Vagina (tissue), 2 donors: ENCODE results near the gene PTGFRN. TPM values are rescaled to one million over a fixed set of nuclear protein-coding genes. Genes with fewer than 3 reads are reported as not detected.

ENCODE experiments used
- DNase-seq, 2 donors: peaks; one replicate each; pipeline ENCODE4 v3.0.0-alpha.2; 2017; ENCODE audit errors: extremely low spot score in 2 of 2
- H3K27ac ChIP-seq: fragments of 200-600 bp; sonication (generic); one replicate; pipeline ENCODE4 v1.5.1; 2019
- H3K27me3 ChIP-seq: fragments of 200-600 bp; sonication (generic); one replicate; pipeline ENCODE4 v1.5.1; 2019
- H3K36me3 ChIP-seq, 2 donors: fragments of 200-600 bp; sonication (generic); one replicate each; pipeline ENCODE4 v1.5.1; 2017 to 2019
- H3K4me1 ChIP-seq: fragments of 200-600 bp; sonication (generic); one replicate; pipeline ENCODE4 v1.5.1; 2019
- H3K4me3 ChIP-seq, 2 donors: fragments of 200-600 bp; sonication (generic); 1 replicate in 1 of 2; 2 replicates in 1 of 2; pipeline ENCODE4 v1.5.1; 2016 to 2019
- H3K9me3 ChIP-seq: fragments of 200-600 bp; sonication (generic); one replicate; pipeline ENCODE4 v1.5.1; 2019
- POLR2A ChIP-seq, 2 donors: fragments of 450-650 bp; IDR thresholded peaks; one replicate each; pipeline ENCODE4 v1.6.1; 2017; ENCODE audit warnings: antibody characterized with exemption in 2 of 2, mild to moderate bottlenecking in 2 of 2, moderate library complexity in 2 of 2
- POLR2AphosphoS5 ChIP-seq, 2 donors: sonication (generic); formaldehyde crosslinking; IDR thresholded peaks; one replicate each; pipeline ENCODE4 v1.9.0; 2017; ENCODE audit warnings: antibody characterized with exemption in 2 of 2, mild to moderate bottlenecking in 2 of 2, low read depth in 1 of 2; ENCODE audit not compliant: insufficient read depth in 1 of 2
- intact Hi-C: fragments of 100-400 bp; cut with DNase I; formaldehyde crosslinking; loops from one replicate; pipeline ENCODE4 v1.15.1; 2023
- total RNA-seq: library from RNA; depleted of rRNA; stranded (reverse); fragments of >200 nt; gene quantifications from one replicate; pipeline ENCODE4 v1.2.3, GENCODE V29; 2016
- TF ChIP-seq, protein P1 (sequence below), 3 experiments: fragments of 450-650 bp in 2 of 3; fragments of 200-600 bp in 1 of 3; sonication (generic) in 1 of 3; IDR thresholded peaks; one replicate each; pipeline ENCODE4 v1.5.1; 2017 to 2019; ENCODE audit warnings: antibody characterized with exemption in 3 of 3, mild to moderate bottlenecking in 2 of 3, moderate library complexity in 2 of 3

Gene PTGFRN
- total RNA-seq, 1 donor from 2014 or later: 52.8 TPM

- TF ChIP-seq POLR2AphosphoS5 (IDR thresholded peaks at IDR 0.05; ENCODE audit: insufficient read depth in 1 of 2, low read depth in 1 of 2): no peak
- TF ChIP-seq, protein P1, sequence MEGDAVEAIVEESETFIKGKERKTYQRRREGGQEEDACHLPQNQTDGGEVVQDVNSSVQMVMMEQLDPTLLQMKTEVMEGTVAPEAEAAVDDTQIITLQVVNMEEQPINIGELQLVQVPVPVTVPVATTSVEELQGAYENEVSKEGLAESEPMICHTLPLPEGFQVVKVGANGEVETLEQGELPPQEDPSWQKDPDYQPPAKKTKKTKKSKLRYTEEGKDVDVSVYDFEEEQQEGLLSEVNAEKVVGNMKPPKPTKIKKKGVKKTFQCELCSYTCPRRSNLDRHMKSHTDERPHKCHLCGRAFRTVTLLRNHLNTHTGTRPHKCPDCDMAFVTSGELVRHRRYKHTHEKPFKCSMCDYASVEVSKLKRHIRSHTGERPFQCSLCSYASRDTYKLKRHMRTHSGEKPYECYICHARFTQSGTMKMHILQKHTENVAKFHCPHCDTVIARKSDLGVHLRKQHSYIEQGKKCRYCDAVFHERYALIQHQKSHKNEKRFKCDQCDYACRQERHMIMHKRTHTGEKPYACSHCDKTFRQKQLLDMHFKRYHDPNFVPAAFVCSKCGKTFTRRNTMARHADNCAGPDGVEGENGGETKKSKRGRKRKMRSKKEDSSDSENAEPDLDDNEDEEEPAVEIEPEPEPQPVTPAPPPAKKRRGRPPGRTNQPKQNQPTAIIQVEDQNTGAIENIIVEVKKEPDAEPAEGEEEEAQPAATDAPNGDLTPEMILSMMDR (IDR thresholded peaks at IDR 0.05): no peak
- TF ChIP-seq POLR2A (IDR thresholded peaks at IDR 0.05): no peak
- intact Hi-C loops: no loop called here
- no peak overlapping the region for H3K4me3 ChIP-seq
Observed at GRCh38 chr1:117000142-117000541, 90.4 kb downstream of the PTGFRN start.

GRCh38 chr1:117001254-117001927 lies 91.7 kb downstream of the PTGFRN start, which contains the start of gene CD101:
Gene CD101, plus strand, starts transcription at chr1:117001760. Its CDS starts 58 bp downstream, at chr1:117001818.
- H3K4me3 ChIP-seq: no peak within 1 kb of the TSS
- no peak within 1 kb of the TSS for H3K27ac ChIP-seq
- DNase-seq: no peak

More at GRCh38 chr1:117000142-117000541, 90.4 kb downstream of the PTGFRN start:
- no peaks in the 10 kb centered on the region for H3K36me3 ChIP-seq
- H3K9me3 ChIP-seq: no peaks in the 10 kb centered on the region
- H3K27me3 ChIP-seq: no peaks in the 10 kb centered on the region
- no peaks in the 10 kb centered on the region for H3K4me1 ChIP-seq
- DNase-seq: no peak
- no peak overlapping the region for H3K27ac ChIP-seq

GRCh38 chr1:117003223-117003875 lies 93.6 kb downstream of the PTGFRN start:
- intact Hi-C loops: no loop called here
- DNase-seq: no peak
- Histone ChIP-seq H3K9me3 (no peaks in the 10 kb centered on the region), H3K27ac (no peak overlapping the region), H3K27me3 (no peaks in the 10 kb centered on the region), H3K4me3 (no peak overlapping the region), H3K36me3 (no peaks in the 10 kb centered on the region), H3K4me1 (no peaks in the 10 kb centered on the region)
- TF ChIP-seq, protein P1 (IDR thresholded peaks at IDR 0.05): no peak
- no peak for TF ChIP-seq POLR2A (IDR thresholded peaks at IDR 0.05)
- no peak for TF ChIP-seq POLR2AphosphoS5 (IDR thresholded peaks at IDR 0.05; ENCODE audit: insufficient read depth in 1 of 2, low read depth in 1 of 2)

More at GRCh38 chr1:117001254-117001927, 91.7 kb downstream of the PTGFRN start, which contains the start of gene CD101:
- Histone ChIP-seq H3K36me3 (no peaks in the 10 kb centered on the region), H3K27me3 (no peaks in the 10 kb centered on the region), H3K4me1 (no peaks in the 10 kb centered on the region), H3K9me3 (no peaks in the 10 kb centered on the region)
- TF ChIP-seq POLR2AphosphoS5 (IDR thresholded peaks at IDR 0.05; ENCODE audit: insufficient read depth in 1 of 2, low read depth in 1 of 2): no peak
- no peak for TF ChIP-seq POLR2A (IDR thresholded peaks at IDR 0.05)
- TF ChIP-seq, protein P1 (IDR thresholded peaks at IDR 0.05): no peak
- intact Hi-C loops: no loop called here

DNA sequence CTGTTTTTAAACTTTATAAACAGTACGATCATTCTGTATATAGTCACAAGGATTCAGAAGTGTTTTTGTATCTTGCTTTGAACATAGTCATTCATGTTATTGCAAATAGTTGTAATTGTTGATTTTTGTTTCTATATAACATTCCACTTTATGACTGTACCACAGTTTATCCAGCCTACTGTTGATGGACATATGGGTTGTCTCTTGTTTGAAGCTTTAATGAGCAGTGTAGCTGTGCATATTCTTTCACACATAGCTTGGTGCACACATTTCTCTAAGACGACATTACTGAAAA lies 98.0 kb downstream of the PTGFRN start:
- Histone ChIP-seq H3K9me3 (no peaks in the 10 kb centered on the region), H3K4me3 (no peak overlapping the region), H3K4me1 (no peaks in the 10 kb centered on the region), H3K27ac (no peak overlapping the region), H3K27me3 (no peaks in the 10 kb centered on the region), H3K36me3 (no peaks in the 10 kb centered on the region)
- DNase-seq: no peak
- intact Hi-C loops: no loop called here
- TF ChIP-seq, protein P1 (IDR thresholded peaks at IDR 0.05): no peak
- TF ChIP-seq POLR2A (IDR thresholded peaks at IDR 0.05) (no peak), POLR2AphosphoS5 (IDR thresholded peaks at IDR 0.05; ENCODE audit: insufficient read depth in 1 of 2, low read depth in 1 of 2) (no peak)

DNA sequence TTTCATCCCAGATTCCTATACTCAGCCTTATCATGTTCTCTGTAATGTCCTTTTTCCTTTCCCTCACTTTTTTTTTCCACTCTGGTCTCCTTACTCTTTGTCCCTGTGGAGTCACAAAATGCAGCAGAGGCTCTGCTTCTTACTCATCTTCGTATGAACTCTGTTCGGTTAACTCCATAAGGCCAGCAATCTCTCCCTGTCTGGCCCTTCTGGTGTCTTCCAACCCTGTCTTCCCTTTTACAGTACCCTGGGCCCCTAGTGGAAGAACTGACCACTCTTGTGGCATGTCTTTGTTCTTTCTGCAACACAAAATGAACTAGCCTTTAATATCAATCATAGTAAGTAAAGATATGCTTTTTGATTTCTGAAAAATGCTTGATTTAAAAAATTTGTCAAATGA lies 98.9 kb downstream of the PTGFRN start:
- no peak for DNase-seq
- intact Hi-C loops: no loop called here

More for the DNA sequence above, 98.9 kb downstream of the PTGFRN start:
- Histone ChIP-seq H3K27ac (no peak overlapping the region), H3K36me3 (no peaks in the 10 kb centered on the region), H3K4me1 (no peaks in the 10 kb centered on the region), H3K9me3 (no peaks in the 10 kb centered on the region), H3K27me3 (no peaks in the 10 kb centered on the region), H3K4me3 (no peak overlapping the region)
- TF ChIP-seq POLR2A (IDR thresholded peaks at IDR 0.05): no peak
